Measurements from ENCODE around the gene IGF1R.

IGF1R gene

DNA sequence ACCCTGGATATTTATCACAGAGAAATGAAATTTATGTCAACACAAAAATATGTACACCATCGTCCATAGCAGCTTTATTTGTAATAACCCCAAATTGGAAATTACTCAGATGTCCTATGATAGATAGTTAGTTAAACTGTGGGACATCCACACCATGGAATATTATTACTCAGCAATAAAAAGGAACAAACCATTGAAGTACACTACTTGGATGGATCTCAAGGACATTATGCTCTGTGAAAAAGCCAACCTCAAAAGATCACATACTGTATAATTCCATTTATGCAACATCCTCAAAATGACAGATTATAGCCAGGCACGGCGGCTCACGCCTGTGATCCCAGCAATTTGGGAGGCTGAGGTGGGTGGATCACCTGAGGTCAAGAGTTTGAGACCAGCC, 246.0 kb downstream of the IGF1R start:
- no peak for DNase-seq

DNA sequence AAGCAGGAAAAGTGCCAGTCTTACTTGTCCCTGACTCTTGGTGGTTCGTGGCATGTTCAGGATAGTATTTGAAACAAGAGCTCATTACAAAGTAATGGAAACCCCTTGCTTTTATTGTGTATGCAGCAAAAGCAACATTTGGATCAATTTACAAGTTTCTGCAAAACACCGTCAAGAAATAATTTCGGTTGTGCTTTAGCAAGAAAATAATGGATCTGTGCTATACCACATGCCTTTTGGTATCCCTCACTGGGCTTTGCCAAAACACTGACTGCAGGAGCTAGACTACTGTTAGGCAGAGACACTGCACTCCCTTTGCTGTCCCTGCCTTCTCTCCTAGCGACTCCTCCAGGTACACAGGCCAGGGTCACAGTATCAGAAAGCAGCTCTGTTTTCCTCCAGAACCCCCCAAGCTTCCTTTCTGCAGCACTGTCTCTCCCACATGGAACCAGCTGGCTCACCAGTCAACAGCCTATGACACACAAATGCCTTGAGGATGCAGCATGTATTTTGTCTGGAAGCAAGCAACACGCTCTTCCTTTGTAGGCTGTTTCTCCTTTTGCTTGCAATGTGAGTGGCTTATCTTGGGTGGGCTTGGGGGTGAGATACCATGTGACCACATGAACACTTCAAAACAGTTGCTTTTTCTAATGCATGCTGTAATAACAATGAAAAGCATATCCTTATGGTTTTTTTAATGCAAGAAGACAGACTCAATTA, 247.8 kb downstream of the IGF1R start:
- DNase-seq: no peak

DNA sequence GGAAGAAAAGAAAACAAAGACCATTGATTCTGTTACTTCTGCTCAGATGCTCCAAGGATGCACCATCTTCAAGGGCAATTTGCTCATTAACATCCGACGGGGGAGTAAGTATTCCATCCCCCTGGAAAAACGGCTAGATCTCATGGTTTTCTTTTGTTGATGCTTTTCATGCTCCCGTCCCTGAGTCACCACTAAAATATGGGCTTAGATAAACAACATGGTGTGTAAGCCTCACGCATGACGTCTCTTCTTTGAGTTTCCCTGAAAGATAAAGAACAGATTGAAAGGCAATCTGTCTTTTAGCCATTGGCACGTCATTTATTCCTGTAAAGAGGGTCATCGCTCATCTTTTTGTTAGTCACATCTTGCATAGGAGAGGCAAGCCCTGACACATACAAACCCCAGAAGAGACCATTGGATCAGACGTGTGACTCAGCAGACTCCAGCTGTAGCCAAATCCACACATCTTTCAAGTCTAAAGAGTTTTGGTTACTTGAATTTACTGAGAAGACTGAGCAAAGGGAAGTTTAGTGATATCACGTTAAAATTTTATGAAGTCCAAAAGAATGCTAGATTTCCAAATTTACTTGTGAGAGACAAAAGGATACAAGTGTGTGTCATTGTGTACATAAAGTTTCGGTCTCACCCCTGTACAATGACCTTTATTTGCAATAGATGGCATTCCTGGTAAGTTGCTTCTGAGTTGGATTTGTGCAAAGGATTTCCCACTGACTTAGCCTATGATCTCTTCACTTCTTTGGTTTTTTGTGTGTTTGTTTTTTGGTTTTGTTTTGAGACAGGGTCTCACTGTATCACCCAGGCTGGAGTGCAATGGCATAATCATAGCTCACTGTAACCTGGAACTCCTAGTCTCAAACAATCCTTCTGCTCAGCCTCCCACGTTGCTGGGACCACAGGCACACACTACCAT, 248.7 kb downstream of the IGF1R start:
- DNase-seq: no peak

DNA sequence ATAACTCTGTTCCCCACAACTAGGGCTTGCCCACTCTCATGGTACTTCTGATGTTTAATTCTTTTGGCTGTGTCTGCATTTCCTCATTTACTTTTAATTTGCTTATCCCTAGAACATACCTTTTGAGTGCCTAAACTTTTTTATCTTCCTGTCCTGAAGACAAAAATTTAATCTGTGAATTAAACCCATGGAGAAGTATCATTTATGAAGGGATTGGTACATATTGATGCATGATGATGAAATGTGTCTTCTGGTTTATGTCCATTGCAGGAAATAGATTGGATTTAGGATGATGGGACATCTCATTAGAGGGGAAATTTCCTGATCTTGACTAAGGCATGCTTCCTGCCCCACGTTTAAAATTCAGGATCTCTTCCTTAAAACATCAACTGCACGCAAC, 249.8 kb downstream of the IGF1R start:
- no peak for DNase-seq

DNA sequence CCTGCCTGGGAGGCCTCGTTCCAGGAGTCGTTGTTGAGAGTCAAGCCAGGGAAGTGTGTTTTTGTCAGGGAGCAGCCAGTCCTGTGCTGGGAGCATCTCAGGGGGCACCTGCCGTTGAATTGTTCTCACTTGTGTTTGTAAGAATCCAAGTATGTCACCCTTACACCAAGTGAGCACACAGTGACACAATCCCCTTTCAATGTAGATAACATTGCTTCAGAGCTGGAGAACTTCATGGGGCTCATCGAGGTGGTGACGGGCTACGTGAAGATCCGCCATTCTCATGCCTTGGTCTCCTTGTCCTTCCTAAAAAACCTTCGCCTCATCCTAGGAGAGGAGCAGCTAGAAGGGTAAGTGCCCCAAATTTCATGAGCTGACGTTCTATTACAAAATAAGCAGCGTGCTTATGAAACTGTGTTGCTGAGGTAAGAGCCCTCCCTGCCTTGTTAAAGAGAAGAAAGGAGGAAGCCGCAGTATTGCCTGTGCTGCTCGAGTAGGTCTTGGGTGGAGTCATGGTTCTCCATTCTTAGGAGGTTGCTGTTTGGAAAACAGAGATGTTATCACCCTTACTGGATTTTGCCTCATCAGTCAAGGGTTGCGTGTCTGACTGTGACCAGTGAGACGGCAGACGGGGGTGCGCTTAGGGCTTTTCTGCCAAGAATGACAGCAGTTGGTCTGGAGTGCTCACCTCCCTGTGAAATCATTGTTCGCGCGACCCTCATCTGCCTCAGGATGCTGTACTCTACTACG, 251.1 kb downstream of the IGF1R start:
- DNase-seq: no peak

DNA sequence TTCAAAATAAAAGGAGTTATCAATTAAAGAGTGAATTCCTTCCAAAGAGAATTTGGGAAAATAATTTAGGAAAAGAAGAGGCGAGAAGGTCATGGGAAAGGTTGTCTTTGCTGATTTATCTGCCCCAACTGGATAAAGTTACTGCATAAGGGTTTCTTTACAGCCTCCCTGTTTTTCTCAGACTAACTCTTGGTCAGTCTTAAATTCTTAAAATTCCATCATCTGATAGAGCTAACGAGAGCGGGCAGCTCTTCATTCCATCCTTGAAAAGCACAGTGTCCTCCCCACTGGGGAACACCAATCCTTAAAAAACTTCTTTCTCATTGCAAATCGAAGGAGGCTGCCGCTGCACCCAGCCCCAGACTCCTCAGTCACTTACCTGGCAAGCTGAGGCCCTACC, 252.0 kb downstream of the IGF1R start:
- DNase-seq: no peak

DNA sequence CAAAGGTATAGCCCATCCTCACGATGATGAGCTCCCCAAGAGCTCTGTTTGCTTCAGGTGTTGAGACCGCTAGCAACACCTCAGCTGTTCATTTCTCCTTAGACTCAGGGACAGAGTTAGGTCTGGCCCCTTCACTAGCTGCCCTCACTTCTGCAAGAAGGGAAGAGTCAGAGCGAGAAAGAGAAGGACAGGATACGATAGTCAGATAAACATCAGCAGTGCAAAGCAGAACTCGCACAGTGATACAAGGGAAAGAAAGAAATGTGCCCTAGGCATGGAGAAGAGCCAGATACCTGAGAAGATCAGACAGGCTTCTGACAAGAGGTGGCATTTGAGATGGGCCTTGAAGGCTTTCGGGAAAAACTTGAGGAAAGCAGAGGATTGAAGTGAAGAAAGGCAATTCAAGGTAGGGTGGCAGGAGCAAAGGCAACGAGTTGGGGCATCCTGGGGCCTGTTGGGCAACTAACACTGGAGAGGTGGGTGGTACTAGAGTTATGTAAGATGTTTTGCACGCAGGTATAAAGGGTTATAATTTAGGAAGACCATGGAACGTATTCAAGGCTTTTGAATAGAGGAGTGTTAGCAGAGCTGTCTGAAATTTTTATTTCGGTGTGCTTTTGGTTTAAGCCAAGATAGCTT, 253.2 kb downstream of the IGF1R start:
- no peak for DNase-seq

DNA sequence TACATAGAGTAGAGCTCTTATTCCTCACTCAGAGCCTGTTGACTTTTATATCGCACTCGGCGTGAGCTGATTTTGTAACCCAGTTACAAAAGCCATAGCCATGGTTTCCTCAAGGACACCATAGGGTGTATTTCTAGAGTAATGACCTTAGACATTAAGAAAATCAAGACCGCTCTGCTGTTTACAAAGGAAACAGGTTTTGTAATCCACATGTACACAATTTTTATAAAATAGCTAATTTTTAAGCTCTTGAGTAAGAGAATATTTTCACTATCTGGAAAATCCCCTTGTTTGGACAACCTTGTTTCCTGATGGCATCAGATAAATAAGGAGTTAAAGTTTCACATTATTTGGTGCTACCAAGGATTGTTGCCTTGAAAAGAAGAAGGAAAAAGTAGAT, 254.6 kb downstream of the IGF1R start:
- no peak for DNase-seq

DNA sequence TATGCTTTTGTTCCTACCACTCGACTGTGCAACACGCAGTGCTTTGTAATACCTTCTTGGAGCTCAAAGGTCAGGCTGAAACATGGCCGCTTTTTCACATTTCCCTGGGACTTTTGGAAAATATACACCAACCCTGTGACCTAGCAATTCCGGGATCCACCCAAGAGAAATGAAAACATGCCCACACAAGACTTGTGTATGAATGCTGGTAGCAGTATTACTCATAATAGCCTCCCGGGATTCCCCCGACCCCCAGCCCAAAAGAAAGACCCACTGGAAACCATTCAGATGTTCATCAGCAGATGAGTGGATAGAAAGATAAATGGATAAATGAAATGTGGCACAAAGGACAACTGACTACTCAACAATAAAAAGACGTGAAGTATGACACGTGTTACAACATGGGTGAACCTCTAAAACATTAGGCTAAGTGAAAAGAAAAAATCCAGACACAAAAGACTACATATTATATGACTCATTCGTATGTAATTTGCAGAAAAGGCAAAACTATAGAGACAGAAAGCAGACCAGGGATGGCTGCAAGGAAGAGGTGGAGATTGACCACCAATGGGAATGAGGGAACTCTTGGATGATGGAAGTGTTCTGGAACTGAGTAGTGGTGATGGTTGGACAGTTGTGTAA, 255.2 kb downstream of the IGF1R start:
- no peak for DNase-seq

DNA sequence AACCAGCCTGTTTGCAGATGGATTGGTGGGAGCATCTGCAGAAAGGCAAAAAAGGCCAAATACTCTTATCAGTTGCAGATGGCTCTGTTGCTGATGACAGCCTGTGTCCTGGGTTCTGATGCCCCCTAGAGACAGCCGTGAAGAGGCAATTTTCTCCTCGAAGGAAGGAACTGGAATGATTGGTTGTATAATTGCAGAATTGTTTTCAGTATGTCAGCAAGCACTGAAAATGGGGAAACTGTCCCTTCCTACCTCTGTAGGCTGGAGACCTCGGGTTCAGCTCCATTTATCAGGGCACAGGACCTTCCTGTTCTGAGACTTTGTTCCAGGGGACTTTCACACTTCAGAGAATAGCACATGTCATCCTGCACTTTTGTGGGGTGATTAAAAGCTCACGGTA, 256.2 kb downstream of the IGF1R start:
- DNase-seq: no peak

DNA sequence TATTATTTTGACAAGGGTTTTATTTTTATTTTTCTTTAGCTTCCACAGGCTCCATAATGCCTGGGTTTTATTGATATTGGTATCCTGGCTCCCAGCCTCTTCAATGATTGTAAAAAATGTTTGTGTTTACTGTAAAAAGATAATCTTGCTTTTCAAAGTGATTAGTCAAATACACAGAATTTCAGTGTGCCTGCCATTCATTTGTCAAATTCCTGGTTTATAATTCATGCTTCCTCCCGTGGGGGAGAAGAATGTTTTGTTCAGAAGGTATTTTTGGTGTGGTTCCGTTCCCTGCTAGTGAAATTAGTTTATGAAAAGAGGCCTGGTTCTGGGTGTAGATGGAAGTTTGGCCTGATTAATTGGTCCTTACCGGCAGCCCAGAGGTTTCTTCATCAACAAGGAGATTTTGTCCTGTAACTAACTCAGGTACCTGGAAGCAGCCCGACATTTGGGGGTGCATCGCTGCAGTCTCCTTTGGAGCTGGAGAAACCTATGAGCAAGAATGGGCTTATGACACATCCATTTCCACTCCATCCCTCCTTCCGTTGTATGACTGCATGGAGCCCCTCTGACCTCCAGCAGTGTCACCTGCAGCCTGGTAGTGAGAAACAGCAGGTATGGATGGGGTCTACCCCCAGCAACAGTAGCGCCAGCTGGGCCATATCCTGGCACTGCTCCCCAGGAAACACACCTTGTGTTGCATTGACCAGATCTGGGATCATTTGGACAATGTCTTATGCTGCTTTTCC, 257.8 kb downstream of the IGF1R start:
- no peak for DNase-seq

DNA sequence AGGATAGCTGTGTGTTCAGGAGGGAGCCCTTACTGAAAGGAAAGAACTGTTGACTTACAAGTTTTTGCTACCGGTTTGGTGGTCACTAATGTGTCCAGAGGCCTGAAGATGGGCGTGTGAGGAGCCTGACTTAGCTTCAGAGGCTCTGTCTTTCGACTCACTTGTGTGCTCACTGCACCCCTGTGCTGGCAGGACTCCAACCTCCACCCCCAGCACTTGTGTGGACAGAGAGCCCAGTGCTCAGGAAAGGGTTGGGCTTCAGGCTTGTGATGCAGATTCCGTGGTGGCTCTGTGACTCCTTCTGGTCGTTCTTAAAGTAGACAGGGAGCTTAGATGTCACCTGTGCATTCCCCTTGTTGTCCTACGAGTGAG, 258.4 kb downstream of the IGF1R start:
- DNase-seq: no peak

DNA sequence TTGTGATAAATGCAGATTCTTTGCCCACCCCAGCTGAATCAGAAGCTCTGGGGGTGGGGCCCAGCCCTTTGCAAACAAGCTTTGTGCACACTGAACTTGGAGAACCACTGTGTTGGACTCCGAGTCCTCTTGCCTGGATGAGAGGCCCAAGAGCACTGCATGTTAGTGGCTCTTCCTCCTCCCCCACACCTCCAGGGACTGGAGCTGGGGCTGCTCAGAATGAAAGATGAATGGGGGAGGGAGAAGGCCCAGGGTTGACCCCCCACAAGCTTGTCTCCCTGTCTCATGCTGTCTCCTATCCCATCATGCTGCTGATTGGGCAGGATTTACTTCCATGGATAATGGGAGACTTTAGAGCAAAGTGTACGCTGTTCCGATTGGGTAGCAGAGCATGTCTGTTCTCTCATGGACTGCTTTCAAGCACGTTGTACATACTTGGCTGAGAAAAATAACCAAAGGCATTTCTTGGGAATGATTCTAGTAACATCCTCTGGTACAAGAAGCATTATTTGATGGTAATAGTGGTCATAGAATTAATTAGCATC, 259.7 kb downstream of the IGF1R start:
- DNase-seq: no peak

DNA sequence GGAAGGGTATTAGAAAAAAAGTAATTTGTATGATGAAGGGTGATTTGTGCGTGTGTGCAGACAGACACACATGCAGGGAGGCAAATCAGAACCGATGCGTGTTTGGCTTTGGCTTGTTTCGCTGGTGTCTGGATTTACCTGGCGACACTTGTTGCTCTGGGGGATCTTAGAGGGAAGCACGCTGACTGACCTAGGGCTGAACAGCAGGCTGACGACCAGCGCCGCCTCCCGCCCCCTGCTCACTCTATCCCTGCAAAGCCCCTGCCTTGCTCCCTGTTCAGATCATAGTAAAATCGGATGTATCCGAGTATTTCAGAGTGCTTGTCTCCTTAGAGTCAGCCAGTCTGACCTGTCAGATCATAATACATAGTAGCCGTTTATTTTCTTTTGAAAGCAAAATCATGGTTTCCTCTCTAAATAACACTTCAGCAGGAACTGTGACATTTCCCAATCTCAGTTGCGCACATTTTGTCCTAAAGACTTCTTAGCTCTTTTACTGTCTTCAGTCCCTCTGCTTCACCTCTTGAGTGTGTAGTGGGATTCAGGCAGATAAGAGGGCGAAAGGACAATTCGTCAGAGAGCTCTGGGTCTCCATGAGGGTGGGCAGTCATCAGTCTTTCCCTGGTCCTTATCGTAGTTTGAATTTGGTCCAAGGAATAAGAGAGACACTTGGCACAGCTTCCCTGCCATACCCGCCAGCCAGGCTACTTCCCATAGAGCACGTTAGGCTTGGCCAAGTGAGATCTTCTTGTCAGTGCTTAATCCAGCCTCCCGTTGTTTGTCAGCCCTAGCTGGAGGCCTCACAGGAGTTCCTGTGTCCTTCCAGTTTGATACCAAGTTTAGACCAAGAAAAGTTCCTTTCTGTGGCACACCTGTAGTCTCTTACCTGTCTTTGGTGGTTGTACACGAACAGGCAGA, 261.9 kb downstream of the IGF1R start:
- DNase-seq: no peak

DNA sequence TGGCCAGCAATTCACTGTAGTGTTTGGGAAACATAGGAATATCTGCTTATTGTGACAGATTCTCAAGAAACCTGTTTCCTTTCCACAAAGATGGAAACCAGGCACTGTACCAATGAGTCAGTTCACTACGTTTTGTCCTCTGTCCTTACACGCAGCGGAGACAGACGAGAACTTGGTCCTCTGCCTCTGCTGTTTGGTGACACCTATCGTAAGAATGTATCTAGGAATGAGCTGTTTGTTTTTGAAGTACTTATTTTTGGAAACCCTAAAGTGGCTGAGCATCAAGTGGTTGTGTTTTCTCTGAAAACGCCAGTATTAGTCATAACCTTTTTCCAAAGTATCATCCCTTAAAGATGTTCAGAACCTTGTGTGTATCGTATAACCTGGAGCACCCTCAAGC, 266.3 kb downstream of the IGF1R start:
- DNase-seq: no peak

DNA sequence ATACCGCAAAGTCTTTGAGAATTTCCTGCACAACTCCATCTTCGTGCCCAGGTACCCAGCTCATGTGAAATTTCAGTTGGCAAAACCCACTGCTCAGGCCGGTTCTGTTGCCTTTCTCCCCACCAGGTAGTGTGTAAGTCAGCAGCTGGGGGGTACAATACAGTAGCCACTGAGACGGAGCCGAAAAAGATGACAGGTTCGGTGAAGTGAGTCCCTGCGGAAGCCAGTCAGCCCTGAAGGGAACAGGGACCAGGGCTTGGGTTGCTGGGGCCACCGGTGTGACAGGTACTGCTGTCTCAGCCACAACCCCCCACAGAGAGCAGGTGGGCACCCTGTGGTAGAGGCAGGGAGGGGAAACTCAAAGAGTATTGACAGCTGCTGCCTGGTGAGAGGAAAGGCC, 268.5 kb downstream of the IGF1R start:
- no peak for DNase-seq

DNA sequence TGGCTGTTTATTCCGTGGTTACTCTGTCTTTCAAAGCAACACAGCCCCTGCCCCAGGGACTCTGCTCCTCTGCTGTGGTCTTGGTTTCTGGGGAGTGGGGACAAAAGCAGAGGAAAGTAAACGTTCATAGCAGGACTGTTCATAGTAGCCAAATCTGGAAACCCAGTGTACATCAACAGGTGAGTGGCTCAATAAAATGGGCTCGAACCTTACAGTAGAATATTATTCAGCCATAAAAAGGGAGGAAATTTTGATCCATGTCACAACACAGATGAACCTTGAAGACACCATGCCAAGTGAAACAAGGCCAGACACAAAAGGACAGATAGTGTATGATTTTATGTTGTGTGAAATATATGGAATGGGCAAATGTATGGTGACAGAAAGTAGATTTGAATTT, 269.1 kb downstream of the IGF1R start:
- no peak for DNase-seq

DNA sequence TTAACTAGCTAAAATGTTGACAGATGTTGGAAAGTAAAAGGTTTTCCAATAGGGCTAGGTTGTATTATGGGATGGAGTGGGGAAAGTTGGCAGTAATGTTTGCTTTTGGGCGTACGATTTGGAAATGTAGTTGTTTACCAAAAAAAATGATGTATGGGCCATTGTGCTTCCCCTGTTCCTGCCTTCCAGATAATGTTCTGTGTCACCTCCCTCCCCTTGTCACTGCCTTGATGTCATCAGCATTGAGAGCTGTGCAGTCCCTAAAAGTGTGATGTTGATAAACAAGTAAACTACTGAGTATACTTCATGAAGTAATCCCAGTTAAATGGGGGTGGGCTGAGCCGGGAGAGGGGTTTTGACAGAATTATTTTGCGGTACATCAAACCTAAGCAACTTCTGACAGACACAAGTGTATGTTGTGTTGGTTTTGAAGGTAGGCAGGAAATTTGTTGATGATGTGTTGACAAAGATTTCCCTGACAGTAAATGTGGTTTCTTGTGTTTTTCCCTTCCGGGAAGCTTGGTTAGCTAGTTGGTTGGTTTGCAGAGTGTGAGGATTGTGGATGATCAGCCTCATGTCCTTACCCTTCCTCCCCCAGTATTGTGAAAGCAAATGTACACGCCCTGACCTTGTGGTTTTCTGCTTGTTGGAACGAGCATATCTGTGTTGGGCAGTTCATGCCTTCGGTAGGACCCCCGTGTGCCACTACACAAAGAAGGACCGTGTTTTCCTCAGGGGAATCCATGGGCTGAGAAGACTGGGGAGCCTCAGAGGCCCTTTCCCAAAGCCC, 271.9 kb downstream of the IGF1R start:
- DNase-seq: no peak

DNA sequence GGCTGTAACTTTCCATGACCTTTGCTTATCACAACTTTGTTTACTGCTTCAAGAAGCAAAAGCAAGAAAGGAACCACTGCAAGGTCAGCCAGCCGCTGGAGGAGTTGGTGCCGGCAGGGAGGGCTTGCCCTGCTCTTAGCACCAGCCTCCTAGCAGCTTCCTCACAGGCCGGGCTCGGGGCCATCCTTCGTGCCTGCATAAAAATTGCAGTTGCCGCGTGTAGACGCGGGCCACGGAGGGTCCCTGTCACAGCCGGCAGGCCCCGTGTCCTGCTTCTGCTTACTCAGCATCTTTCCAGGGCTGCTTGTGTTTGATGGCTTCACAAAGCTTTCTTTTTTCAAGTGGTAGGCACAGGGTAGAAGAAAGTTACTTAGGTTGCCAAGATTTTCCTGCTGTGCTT, 274.8 kb downstream of the IGF1R start:
- DNase-seq: no peak

DNA sequence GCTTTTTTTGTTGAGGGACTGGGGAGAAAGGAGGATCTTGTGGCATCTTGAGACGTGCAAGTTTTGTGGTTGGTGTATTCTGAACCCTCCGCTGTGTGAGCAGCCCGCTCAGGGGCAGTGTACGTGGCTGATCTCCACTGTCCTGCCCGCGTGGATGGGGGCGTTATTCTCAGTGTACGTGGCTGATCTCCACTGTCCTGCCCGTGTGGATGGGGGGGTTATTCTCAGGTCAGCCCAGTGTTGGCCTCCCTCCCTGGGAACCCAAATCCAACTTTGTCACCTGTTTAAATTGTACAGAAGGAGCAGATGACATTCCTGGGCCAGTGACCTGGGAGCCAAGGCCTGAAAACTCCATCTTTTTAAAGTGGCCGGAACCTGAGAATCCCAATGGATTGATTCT, 275.2 kb downstream of the IGF1R start:
- DNase-seq: no peak
